AG09309 (cell line): ENCODE data around the gene CILP2.

Experiments
- DNase-seq: peaks from one replicate; pipeline ENCODE4 v3.0.0-alpha.2; 2010; ENCODE audit warnings: low read depth
- H3K4me3 ChIP-seq: 2 replicates; pipeline ENCODE4 v1.5.1; 2011; ENCODE audit warnings: mild to moderate bottlenecking, low read depth, low read length, moderate library complexity; ENCODE audit not compliant: control insufficient read depth
- CTCF ChIP-seq: IDR thresholded peaks from 2 replicates; pipeline ENCODE4 v1.5.1; 2011; ENCODE audit warnings: mild to moderate bottlenecking, low read depth, low read length, inconsistent platforms; ENCODE audit not compliant: insufficient read depth, control insufficient read depth; ENCODE audit errors: missing control alignments

The CILP2 gene

GRCh38 chr19:19578252-19578651 is 40.2 kb downstream of the CILP2 start:
- TF ChIP-seq CTCF: no peak
- no peak overlapping the region for H3K4me3 ChIP-seq
- no peak for DNase-seq

GRCh38 chr19:19579533-19580361 is 41.7 kb downstream of the CILP2 start:
- DNase-seq: no peak

GRCh38 chr19:19580418-19580817 is 42.4 kb downstream of the CILP2 start:
- DNase-seq: no peak
- H3K4me3 ChIP-seq: no peak overlapping the region
- TF ChIP-seq CTCF: no peak

More at GRCh38 chr19:19579533-19580361, 41.7 kb downstream of the CILP2 start:
- TF ChIP-seq CTCF: no peak
- no peak overlapping the region for H3K4me3 ChIP-seq

- H3K4me3 ChIP-seq: no peak overlapping the region
- no peak for DNase-seq
- no peak for TF ChIP-seq CTCF
These were observed 43.3 kb downstream of the CILP2 start for GRCh38 chr19:19581391-19581790.

GRCh38 chr19:19582471-19582870 is 44.4 kb downstream of the CILP2 start:
- TF ChIP-seq CTCF: no peak
- no peak overlapping the region for H3K4me3 ChIP-seq
- no peak for DNase-seq

- TF ChIP-seq CTCF: no peak
- no peak for DNase-seq
- no peak overlapping the region for H3K4me3 ChIP-seq
These were observed 46.3 kb downstream of the CILP2 start for GRCh38 chr19:19584356-19584755.

GRCh38 chr19:19587771-19588170 is 49.7 kb downstream of the CILP2 start:
- TF ChIP-seq CTCF: no peak
- H3K4me3 ChIP-seq: no peak overlapping the region
- no peak for DNase-seq
